K562 treated with DMSO at 1 percent for 24 hours (cell line): Measurements from ENCODE around the gene DENND4B. TPM values are rescaled to one million over a fixed set of nuclear protein-coding genes. Genes with fewer than 3 reads are reported as not detected.

Experiments used
- total RNA-seq: library from RNA; unstranded; fragments of 300-600 nt; gene quantifications from 2 replicates; pipeline ENCODE4 v1.2.3, GENCODE V29; 2022; ENCODE audit warnings: low read depth; ENCODE audit not compliant: insufficient read depth

The DENND4B gene, protein sequence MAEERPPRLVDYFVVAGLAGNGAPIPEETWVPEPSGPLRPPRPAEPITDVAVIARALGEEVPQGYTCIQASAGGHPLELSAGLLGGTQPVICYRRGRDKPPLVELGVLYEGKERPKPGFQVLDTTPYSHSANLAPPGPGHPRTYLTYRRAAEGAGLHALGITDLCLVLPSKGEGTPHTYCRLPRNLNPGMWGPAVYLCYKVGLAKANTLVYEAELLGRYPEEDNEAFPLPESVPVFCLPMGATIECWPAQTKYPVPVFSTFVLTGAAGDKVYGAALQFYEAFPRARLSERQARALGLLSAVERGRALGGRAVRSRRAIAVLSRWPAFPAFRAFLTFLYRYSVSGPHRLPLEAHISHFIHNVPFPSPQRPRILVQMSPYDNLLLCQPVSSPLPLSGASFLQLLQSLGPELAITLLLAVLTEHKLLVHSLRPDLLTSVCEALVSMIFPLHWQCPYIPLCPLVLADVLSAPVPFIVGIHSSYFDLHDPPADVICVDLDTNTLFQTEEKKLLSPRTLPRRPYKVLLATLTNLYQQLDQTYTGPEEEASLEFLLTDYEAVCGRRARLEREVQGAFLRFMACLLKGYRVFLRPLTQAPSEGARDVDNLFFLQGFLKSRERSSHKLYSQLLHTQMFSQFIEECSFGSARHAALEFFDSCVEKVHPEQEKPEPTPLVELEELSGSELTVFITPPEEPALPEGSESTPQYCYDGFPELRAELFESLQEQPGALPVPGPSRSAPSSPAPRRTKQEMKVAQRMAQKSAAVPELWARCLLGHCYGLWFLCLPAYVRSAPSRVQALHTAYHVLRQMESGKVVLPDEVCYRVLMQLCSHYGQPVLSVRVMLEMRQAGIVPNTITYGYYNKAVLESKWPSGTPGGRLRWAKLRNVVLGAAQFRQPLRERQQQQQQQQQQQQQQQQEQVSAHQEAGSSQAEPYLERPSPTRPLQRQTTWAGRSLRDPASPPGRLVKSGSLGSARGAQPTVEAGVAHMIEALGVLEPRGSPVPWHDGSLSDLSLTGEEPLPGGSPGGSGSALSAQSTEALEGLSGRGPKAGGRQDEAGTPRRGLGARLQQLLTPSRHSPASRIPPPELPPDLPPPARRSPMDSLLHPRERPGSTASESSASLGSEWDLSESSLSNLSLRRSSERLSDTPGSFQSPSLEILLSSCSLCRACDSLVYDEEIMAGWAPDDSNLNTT (N-terminal part only)
- total RNA-seq, result 45.6 and 46.2 TPM in 2 replicates

GRCh38 chr1:153946622-153947241, at the start of gene DENND4B:
TSS of gene DENND4B (minus strand) at chr1:153946718. CDS start at chr1:153944374, 2,344 bp downstream.

GRCh38 chr1:153990468-153991150, 44.1 kb upstream of the DENND4B start, which contains the start of gene RPS27:
TSS of gene RPS27 (plus strand) at chr1:153990762. CDS start at chr1:153990797, 35 bp downstream.

GRCh38 chr1:153985941-153986761, 39.6 kb upstream of the DENND4B start, which contains the start of gene RAB13:
TSS of gene RAB13 (minus strand) at chr1:153986339. CDS start at chr1:153986236, 103 bp downstream.

DNA sequence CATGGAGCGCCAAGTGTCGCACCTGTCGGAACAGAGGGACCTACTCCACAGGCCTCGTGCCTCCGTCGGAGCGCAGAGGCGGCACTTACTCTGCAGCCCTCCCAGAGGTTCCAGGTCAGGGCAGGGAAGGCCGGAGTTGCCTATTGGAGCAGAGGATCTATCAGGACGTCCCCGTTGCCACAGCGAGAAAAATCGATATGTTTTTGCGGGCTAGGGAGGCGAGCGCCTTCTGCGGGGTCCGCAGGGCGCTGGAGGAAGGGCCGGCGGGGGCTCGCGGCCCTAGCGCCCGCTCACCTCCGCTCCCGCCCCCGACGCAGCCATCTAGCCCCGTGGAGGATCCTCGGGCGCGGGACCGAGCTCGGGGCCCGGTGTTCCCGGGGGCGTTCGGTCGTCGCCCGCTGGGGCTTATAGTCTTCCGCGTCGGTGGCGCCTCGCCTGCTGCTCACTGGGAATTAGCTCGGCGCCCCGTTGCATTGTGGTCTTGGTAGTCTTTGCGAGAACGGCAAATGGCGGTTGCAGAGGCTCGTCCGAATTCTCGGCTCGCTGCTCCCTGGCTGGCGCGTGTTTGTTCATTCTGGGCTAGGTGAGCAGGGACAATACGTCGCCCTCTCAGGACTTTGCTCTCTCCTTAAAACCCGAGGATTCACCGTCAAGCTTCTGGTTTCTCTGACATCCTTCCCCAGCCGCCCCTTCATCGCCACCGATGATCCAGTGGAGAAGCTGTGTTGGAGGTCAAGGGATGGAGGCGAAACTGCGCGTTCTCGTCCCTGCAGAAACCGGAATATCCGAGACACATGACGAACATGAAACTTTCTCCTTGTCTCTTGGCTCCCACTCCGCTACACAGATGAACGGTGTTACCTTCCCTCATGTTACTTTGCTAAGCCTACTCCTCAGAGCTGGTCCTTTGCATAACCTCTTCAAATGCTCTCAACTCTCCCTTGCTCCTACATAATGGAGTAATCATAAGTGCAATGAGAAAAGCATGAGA, 31.0 kb upstream of the DENND4B start, which contains the start of gene JTB:
JTB (minus strand) TSS at position 425 of the 991 bp plus-strand sequence; CDS start at position 3, 422 bp downstream.

DNA sequence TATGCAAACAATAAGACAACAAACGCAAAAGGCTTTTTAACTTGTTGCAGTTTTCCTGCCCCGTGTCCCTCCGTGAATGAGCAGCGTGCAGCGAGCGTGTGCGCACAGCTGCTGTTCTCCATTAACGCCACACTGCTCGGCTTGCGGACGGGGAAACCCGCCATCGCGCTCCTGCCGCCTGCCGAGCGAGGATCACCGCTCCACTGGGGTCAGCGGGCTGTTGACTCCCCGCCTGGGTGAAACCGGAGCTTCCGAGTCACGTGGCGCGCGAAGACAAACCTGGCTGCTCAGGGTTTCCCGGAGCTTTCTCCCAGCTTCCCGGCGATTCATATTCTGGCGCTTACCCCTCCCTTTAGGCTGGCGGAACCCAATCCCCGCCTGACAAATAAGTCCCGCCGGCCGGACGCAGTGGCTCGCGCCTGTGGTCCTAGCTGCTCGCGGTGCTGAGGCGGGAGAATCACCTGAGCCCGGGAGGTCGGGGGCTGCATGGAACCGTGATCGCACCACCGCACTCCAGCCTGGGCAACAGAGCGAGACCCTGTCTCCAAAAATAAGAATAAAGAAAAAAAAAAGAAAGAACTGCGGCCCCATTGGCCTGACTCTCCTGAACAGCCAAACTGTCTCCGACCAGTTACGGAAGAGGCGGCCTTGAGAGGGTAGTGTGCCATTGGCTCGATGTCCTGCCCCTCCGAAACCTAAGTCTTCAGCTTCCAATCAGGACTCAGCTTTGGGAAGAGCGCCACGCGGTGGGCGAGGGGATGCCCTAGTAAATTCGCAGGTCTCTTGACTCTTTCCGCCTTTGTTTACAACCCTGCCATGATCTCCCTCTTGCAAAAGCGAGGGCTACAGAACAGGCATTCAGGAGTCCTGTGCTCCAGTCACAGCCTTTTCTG, 20.8 kb upstream of the DENND4B start, which contains the start of gene CREB3L4:
CREB3L4 (plus strand) TSS at position 796 of the 893 bp plus-strand sequence. CDS start 624 bp downstream, outside the sequence.

GRCh38 chr1:153963030-153963849, 16.7 kb upstream of the DENND4B start, which contains the start of gene SLC39A1:
TSS of gene SLC39A1 (minus strand) at chr1:153963537. CDS start at chr1:153962715, 822 bp downstream.

GRCh38 chr1:153958111-153958960, 11.8 kb upstream of the DENND4B start, which contains the start of gene CRTC2:
TSS of gene CRTC2 (minus strand) at chr1:153958612. CDS start at chr1:153958497, 115 bp downstream.

GRCh38 chr1:153922972-153923925, 23.3 kb downstream of the DENND4B start, which contains the start of gene GATAD2B:
TSS of gene GATAD2B (minus strand) at chr1:153922972. CDS start at chr1:153828347, 94,625 bp downstream.

Other genes with a start within 250 kb of the DENND4B start
- 28.2 and 29.5 TPM in 2 replicates for gene INTS3, start 218.7 kb downstream of the DENND4B start, total RNA-seq
- 9.0 and 9.3 TPM in 2 replicates for gene SLC27A3, start 171.3 kb downstream of the DENND4B start, total RNA-seq
- 11.7 and 12.7 TPM in 2 replicates for gene GATAD2B, start 23.7 kb downstream of the DENND4B start, total RNA-seq
- gene CRTC2, start 11.9 kb upstream of the DENND4B start, total RNA-seq, result 35.6 and 35.8 TPM in 2 replicates
- 84.3 and 86.0 TPM in 2 replicates for gene SLC39A1, start 16.8 kb upstream of the DENND4B start, total RNA-seq
- 24.5 and 25.3 TPM in 2 replicates for gene CREB3L4, start 21.2 kb upstream of the DENND4B start, total RNA-seq
- gene JTB, start 31.0 kb upstream of the DENND4B start, total RNA-seq, result 248 and 249 TPM in 2 replicates
- 144 TPM in 2 replicates for gene RAB13, start 39.6 kb upstream of the DENND4B start, total RNA-seq
- 13,435 and 13,488 TPM in 2 replicates for gene RPS27, start 44.0 kb upstream of the DENND4B start, total RNA-seq
- not detected in 2 replicates for gene NUP210L, start 208.4 kb upstream of the DENND4B start, total RNA-seq
- gene TPM3, start 245.4 kb upstream of the DENND4B start, total RNA-seq, result 305 and 321 TPM in 2 replicates